T follicular helper cell (primary cell): Measurements from ENCODE around the gene PIWIL4.
"Not testable (repeated sequence)": the region's sequence is repeated elsewhere in the genome, so short reads cannot be mapped to it uniquely, and the experiment has no call there.

ENCODE experiments used
- DNase-seq: peaks from one replicate; pipeline ENCODE4 v3.0.0-alpha.2; 2020; ENCODE audit warnings: low read depth

Gene PIWIL4

DNA sequence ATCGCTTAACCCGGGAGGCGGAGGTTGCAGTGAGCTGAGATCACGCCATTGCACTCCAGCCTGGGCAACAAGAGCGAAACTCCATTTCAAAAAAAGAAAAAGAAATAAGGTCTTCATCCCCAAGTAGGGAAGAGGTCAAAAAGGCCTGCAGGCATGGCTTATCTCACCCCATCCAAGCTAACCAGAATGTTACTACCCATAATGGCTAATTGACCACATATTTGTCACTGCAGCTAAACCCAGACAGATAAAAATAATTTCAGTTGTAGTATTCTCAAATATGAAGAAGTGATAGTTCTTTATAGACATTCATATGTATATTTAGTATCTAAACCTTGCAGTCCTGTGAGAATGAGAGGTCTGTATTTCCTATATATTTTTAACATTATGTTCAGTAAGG, 17.8 kb downstream of the PIWIL4 start:
- DNase-seq = no peak

DNA sequence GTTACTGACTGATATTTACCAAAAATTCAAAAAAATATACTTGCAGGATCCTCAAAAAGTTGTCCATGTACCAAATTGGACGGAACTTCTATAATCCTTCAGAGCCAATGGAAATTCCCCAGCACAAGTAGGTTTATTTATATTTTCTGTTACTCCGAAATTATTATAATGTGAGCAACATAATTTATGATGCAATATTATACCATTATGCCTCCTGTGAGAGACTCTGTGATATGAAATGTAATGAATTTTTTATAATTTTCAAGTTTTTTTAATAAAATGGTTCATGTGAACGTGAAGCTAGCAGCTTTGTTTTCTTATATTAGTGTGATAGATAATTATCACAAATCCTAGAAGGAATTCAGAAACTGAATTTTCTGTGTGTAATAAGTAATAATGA, 18.2 kb downstream of the PIWIL4 start:
- no peak for DNase-seq

DNA sequence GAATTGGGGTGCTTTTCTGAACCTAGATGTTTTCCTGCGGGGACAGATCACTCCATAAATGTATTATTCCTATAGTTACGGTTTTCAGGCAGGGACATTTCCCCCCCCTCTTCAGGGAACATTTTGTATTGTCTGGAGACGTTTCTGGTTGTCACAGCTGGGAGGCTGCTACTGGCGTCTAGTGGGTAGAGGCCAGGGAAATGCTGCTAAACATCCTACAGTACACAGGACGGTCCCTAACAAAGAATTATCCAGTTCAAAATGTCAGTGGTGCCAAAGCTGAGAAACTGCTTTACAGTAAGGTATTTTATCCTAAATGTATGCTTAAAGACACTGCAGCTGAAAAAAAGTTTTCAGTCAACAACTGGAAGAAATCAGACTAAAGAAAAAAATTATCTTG, 19.4 kb downstream of the PIWIL4 start:
- no peak for DNase-seq

DNA sequence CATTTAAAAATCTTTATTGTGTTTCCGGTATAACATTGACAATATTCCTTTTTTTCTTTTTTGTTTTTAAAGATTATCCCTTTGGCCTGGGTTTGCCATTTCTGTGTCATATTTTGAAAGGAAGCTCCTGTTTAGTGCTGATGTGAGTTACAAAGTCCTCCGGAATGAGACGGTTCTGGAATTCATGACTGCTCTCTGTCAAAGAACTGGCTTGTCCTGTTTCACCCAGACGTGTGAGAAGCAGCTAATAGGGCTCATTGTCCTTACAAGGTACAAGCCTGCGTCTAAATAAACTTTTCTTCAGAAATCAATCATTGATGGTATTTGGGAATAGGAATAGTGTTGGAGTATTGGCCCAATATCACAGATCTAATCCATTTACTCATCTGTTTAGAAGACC, 19.8 kb downstream of the PIWIL4 start:
- DNase-seq = no peak

DNA sequence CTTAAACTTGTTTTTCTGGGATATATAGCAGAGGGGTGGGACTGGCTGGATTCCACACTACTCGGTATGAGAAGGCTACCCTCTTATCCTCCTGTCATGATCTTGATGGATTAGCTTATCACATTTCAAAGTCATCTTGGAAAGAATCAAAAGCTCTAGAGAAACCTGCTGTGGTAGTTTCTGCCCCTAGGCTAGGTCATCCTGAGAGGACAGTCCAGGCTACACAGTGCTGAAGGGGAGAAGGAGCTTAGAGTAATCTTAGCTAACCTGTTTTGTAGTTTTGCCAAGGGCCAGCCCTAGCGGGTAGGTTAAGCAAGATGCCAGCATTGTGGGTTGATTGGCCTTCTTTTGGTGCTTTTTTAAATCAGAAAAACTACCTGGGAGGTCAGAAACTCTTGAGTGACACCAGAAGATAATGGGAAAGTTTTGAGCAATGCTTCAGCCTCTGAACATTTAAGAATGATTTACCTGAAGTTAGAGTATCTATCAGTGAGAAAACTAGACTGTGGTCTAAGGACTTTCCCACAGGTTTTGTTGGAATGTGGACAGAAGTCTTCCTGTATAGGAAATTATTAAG, 21.3 kb downstream of the PIWIL4 start:
- DNase-seq = no peak

DNA sequence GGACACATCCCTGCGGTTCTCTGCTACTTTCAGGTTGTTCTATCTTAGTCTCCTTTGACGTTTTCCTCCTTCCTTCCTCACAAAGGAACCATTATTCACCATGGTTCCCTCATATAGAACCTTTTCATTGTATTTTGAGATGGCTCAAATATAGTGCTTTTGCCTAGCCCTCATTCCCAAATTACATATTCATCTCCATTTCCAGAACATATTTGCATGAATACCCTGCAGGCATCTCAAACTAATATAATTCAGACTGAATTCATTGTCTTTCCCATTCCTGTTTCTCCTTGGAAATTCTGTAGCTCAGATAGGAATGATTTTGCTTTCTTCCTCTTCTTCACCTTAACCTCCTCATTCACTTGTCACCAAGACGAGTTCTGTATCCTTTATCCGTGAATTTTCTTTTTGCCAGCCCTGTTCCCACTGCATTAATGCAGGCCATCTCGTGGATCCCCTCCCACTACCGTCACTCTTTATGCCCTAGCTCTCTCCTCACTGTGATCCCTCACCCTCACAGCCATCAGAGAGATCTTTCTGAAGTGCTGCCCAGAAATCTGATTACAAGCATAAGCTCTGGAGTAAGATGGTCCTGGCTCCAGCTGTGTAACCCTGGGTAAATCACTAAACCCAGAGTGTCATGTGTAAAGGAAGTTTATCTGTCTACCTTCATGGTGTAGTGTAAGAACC, 23.3 kb downstream of the PIWIL4 start:
- no peak for DNase-seq

DNA sequence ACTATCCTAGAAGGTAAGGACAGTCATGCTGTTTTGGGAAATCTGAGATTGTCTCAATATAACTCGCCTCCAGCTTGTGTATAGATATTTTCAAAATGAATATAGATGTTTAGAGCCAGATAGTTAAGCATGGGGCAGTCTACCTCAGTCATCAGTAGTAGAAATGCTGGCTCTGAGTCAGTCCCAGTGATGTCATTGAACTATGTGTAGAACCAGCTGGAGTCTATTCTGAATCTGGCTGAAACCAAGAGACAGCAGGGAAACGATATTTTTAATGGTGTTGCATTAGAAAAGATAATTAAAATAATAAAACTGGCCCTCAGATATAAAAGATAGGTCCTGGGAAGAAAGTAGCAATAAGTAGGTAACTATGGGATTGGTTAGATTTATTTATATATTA, 25.9 kb downstream of the PIWIL4 start:
- DNase-seq = no peak

DNA sequence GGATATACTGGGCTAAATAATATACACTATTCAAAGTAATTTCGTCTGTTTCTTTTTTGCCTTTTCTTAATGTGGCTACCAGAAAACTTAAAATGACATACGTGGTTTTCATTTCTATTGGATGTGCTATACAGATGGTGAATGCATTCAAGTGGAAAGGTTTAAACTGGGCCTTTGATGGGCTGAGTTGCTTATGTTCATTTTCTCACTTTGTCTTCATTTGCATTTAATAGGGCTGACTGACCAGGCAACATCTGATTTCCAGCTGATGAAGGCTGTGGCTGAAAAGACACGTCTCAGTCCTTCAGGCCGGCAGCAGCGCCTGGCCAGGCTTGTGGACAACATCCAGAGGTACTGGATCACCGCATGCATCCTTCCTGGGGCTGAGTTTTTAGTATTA, 27.9 kb downstream of the PIWIL4 start:
- DNase-seq = no peak

DNA sequence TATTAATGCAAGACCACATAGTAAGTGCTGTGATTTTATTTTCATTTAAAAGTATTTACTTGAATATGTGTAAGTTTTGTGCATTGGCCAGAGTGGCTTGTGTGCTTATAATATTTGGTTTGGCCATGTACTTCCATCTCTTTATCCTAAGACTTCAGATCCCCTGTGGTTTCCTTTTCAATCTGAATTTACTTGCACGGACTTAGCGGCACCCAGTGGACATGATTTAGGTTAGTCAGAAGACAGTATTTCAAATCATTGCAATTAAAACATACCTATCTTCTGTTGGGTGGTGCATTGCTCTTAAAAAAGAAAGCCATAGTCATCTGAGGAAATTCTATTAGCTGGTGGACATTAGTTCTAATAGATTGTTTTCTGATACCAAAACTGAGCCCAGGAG, 30.7 kb downstream of the PIWIL4 start:
- DNase-seq = no peak

DNA sequence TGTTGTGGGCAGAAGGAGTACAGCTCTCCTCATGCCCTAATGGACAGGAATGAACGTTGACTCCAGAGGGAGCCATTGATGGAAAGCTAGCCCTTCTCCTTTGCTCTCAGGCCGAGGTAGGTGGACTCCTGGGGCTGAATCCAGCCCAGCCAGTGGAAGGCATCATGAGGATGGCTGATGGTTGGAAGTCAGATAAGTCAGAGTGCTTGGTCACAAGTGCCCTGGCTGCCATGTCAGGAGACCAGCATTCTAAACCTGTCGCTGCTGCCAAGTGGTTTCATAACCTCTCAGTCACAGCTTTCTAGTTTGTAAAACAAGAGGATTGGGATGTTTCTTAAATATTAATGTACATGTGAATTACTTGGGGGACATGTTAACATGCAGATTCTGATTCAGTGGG, 32.3 kb downstream of the PIWIL4 start:
- no peak for DNase-seq

DNA sequence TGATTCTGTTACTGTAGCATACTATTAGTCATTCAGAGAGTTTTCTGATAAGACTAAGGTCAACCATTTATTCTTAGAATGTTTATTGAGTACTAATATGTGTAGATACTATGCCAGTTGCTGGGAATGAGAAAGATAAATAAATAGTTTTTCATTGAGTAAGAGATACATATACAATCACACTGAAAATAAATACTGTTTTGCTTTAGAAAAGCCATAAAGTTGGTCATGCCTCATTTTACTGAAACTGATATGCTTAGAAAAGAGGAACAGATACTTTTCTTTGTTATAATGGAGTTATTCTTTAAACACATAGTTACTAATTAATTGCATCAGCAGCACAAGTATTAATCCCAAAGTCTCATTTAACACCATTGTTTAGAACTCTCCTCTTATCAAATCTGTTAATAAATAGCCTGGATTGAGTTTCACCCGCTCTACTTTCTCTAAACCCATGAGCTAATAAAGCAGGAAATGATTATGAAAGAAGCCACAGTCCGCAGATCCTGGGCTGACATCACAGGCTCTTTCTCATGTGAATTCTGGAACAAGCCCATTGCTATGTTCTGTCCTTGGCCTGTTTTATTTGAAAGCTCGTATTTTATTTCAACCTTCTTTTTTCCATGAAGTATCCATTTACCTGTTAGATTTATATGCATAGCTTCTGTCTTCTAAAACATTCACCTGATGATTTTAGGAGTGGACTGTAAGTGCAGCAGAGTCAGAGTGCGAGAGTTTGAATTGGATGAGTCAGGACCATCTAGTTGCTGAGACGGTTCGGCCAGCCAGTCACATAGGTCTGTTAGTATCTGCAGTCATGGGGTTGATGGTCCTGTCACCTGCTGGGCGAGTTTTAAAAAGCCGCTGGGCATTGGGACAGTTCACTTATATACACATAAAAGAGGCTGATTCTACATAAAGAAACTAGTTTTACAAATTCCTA, 35.5 kb downstream of the PIWIL4 start:
- DNase-seq = no peak

DNA sequence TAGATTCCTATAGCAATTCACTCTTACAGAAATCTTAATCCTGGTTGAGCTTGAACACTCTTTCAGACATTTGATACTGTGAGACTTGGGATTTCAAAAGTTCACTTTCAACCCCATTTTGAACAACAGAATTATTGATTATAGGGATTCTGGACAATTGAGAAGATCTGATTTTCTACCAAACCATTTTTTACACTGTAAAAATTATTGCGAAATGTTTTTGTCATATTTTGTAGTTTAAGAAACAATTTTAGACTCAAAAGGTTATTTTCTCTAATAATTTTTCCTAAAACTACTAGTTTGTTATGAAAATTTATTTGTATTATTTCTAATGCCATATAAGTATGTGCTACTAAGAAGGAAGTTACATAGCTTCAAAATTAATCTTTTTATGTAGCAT, 36.4 kb downstream of the PIWIL4 start:
- DNase-seq = no peak

DNA sequence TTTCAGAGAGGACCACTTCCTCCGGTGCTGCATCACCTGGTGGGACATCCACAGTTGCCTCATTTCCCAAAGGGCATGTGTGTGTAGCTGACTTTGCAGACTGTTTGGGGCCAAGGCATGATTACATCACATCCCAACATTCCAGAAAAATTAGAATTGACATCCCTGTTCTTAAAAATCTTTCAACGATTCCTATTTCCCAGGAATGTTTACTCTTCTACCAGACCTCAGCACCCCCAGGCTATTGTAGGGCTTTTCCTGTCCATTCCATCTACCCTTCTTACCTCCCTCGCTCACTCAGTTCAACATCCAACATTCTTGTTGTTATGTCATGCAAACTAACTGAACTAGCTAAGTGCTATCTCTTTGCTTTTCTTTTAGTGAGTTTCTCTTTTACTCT, 37.3 kb downstream of the PIWIL4 start:
- no peak for DNase-seq

DNA sequence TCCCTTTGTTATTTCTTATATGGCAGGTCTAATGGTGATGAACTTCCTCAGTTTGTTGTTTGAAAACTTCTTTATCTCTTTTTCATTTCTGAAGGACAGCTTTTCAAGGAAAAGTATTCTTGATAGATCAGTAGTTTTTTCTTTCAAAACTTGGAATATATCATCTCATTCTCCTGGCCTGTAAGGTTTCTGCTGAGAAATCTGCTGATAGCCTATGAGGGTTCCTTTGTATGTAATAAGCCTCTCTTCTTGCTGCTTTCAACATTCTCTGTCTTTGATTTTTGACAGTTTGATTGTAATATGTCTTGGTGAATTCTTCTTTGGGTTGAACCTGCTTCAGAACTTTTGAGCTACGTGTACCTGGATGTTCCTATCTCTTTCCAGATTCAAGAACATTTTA, 46.0 kb downstream of the PIWIL4 start:
- no peak for DNase-seq

DNA sequence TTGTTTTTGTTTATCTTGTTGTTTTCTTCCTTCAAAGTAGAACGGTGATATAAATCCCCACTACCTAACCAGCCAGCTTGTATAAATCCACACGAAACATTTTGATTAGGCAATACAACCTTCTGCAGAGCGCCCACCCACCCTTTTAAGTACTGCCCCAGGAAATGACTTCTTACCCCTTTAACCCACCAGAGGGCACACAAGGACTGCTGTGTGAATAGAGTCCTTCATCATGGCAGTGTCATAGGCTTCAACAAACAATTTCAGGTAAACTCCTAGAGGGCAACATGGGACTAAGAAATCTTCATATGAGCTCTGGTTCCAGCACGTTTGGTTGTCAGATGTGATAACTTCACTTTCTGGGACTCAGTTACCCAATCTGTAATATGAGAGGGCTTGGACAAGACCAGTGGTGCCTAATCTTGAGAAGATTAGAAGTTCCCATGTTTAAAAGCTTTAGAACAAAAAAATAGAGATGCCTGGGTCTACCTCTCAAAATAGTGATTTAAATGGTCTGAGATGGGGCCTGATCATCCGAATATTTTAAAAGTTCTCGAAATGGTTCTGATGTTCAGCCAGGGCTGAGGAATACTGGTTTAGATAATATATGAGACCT, 56.1 kb downstream of the PIWIL4 start:
- peak; percentile 10 for DNase-seq

DNA sequence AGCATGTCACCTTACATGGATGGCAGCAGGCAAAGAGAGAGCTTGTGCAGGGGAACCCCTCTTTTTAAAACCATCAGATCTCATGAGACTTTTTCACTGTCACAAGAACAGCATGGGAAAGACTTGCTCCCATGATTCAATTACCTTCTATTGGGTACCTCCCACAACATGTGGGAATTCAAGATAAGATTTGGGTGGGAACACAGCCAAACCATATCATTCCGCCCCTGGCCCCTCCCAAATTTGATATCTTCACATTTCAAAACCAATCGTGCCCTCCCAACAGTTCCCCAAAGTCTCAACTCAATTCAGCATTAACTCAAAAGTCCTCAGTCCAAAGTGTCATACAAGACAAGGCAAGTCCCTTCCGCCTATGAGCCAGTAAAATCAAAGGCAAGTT, 58.3 kb downstream of the PIWIL4 start:
- not testable (repeated sequence) for DNase-seq

DNA sequence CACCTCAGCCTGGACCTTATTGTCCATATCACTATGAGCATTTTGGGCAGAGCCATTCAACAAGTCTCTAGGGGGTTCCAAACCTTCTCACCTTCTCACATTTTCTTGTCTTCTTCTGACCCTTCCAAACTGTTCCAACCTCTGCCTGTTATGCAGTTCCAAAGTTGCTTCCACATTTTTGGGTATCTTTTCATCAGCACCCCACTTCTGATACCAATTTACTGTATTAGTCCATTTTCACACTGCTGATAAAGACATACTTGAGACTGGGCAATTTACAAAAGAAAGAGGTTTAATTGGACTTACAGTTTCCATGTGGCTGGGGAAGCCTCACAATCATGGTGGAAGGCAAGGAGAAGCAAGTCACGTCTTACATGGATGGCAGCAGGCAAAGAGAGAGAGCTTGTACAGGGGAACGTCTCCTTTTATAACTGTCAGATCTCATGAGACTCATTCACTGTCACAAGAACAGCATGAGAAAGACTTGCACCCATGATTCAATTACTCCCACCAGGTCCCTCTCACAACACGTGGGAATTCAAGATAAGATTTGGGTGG, 59.9 kb downstream of the PIWIL4 start:
- DNase-seq = not testable (repeated sequence)

DNA sequence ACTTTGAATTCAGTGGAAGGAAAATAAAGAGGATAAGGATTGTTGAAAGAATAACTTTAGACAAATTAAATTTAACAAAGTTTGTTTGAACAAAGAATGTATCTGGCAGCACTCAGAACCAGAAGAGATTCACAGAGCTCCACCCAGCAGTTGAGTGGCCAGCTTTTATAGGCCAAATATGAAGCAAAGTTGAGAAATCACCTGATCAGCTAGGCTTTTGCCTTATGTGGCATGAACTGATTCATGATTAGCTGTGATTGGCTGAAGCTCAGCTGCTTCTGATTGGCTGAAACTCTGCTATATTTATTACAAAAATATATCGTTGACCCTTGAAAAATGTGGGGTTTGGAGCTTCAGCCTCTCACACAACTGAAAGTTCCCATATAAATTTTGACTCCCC, 62.6 kb downstream of the PIWIL4 start:
- DNase-seq = no peak

DNA sequence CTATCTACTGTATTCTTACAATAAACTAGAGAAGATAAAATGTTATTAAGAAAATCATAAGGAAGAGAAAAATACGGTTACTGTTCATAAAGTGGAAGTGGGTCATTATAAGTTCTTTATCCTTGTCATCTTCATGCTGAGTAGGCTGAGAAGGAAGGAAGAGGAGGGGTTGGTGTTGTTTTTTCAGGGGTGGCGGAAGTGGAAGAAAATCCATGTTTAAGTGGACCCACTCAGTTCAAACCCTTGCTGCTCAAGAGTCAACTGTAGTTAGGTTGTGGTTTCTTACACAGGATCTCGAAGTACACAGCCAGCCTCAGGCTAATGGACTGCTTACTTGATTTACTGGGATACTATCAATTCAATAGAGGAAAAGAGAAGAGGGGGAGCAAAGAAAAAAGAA, 63.1 kb downstream of the PIWIL4 start:
- DNase-seq = no peak

DNA sequence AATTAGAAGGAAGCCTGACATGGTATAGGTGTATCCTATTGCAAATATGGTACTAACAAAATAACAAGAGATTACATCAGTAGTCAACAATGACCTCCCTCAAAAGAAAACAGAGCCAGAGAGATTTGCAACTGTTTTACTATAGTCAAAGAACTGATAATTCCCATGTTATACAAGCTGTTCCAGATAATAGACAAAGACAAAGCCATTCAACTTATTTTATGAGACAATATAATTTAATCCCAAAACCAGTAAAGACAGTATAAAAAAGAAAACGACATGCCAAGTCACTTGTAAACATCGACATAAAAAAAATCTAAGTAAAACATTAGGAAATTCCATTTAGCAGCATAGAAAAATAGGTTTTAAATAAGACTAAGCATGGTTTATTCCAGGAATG, 65.2 kb downstream of the PIWIL4 start:
- no peak for DNase-seq

DNA sequence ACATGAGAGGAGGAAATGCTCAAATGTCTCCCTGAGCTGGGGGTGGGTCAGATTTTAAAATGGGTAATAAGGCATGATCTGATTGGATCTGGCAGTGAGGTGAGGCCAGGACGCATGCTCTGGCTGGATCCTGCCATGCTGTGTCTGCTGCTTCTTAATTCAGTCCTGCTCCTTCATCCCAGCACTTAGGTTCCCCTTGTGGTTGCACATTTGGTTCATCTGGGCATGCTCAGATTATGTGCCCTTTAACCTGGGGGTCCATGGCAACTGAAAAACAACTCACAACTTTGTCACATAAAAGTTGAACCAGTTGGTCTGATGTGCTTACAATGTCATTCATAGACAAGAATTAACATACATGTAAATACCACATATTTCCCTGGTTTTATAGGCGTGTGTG, 67.9 kb downstream of the PIWIL4 start:
- no peak for DNase-seq

DNA sequence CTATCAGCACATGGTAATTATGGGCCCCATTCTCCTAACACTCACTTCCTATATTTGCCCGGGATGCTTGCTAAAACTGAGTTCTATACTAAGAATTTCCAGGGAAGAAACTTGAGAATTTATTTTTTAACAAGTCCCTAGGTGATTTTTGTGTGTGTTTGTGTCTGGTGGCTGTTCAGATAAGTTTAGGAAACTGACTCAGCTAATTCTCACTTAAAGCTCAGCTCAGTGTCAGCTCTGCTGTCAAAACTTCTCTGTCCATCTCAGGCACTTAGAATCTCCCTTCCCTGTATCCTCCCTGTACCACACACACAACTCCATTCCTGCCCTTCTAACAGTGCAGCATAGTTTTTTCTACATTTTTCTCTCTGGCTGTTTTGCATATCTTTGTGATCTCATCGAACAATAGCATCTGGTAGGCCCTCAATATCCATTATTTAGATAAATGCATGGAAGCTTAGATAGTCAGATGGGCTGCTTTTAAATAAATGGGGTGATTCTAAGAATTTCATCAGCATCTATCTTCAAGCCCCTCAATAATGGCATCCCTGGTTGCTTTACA, 69.3 kb downstream of the PIWIL4 start:
- DNase-seq = no peak
